ENCODE results near the gene INPP5F. TPM values are rescaled to one million over a fixed set of nuclear protein-coding genes. Genes with fewer than 3 reads are reported as not detected.
A peak's percentile ranks its signal among the peaks of the same experiment; 100 is the strongest.

The INPP5F gene
- total RNA-seq, 2 donors from 2014 or later, result 3.6 to 7.8 TPM

GRCh38 chr10:119724593-119725516 is 995 bp upstream of the INPP5F start:
- H3K9me3 ChIP-seq, result no peaks in the 10 kb centered on the region
- intact Hi-C loops (cut with DNase I), result no loop called here
- DNase-seq, result peak in 2 of 4 donors; percentile 26 to 33
- 29 to 32% methylated on average over 21 of the region's 21 CpGs for WGBS, 2 donors
- peak overlapping the region; percentile 89 to 97 (median 94) for H3K27ac ChIP-seq
- H3K36me3 ChIP-seq (replicated peaks in 1 of 2; ENCODE audit: insufficient read depth in 1 of 2, low read depth in 2 of 2), result no peaks in the 10 kb centered on the region
- TF ChIP-seq POLR2A (IDR thresholded peaks at IDR 0.05), result no peak
- TF ChIP-seq, protein P1, sequence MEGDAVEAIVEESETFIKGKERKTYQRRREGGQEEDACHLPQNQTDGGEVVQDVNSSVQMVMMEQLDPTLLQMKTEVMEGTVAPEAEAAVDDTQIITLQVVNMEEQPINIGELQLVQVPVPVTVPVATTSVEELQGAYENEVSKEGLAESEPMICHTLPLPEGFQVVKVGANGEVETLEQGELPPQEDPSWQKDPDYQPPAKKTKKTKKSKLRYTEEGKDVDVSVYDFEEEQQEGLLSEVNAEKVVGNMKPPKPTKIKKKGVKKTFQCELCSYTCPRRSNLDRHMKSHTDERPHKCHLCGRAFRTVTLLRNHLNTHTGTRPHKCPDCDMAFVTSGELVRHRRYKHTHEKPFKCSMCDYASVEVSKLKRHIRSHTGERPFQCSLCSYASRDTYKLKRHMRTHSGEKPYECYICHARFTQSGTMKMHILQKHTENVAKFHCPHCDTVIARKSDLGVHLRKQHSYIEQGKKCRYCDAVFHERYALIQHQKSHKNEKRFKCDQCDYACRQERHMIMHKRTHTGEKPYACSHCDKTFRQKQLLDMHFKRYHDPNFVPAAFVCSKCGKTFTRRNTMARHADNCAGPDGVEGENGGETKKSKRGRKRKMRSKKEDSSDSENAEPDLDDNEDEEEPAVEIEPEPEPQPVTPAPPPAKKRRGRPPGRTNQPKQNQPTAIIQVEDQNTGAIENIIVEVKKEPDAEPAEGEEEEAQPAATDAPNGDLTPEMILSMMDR (IDR thresholded peaks at IDR 0.05), result no peak
- ATAC-seq, result peak; percentile 12
- H3K4me1 ChIP-seq, result peaks cover 16% of the 10 kb centered on the region
- H3K27me3 ChIP-seq, result no peaks in the 10 kb centered on the region
- H3K4me3 ChIP-seq, result peak overlapping the region; percentile 36 to 56

DNA sequence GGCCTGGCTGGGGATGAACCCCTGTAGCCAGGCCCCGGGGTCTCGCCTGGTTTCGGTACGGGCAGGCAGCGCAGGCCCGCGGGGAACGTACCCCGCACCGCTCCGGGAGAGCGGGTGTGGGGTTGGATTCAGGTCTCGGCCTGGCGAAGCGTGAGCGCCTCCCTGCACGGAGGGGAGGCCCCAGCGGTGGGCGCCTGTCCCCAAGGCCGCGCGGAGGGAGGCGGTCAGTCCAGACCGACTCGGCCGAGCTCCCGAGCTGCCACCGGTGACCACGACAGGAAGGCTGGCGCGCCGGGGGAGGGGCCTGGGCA is 378 bp upstream of the INPP5F start:
- WGBS, 2 donors, result 0% methylated on average over 19 to 31 of the region's 32 CpGs

DNA sequence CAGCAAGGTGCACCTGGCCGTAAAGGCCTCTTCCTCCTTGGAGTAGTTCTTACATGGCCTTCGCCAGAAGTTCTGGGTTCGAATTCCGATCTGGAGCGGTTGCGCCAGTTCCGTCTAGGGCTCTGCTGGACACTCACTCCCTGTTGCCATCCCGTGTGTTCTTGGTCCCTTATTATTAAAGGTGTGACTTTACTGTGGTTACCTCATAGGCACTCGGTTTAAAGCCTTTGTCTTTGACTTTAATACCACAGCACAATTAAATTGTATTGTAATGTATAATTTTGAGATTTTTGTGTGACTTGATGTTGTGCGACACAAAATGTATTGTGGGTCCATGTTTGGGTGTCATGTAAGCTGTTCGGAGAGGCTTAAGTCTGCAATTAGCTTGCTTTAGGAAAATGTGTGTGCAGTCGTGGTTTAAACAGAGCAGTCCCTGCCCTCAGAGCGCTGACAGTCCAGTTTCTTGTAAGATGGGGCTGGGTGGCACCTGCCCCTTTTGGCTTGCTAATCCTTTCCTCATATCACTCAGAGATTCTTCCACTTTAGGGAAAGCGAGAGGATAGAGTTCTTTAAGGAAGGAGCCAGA is 919 bp downstream of the INPP5F start:
- ATAC-seq, result no peak
- Histone ChIP-seq H3K36me3 (replicated peaks in 1 of 2; ENCODE audit: insufficient read depth in 1 of 2, low read depth in 2 of 2) (no peaks in the 10 kb centered on the region), H3K4me3 (peak overlapping the region; percentile 67 to 85), H3K27me3 (no peaks in the 10 kb centered on the region), H3K4me1 (peaks cover 16% of the 10 kb centered on the region), H3K9me3 (no peaks in the 10 kb centered on the region), H3K27ac (peak overlapping the region; percentile 75 to 97 (median 94))
- 49 to 51% methylated on average over 13 to 14 of the region's 14 CpGs for WGBS, 2 donors
- DNase-seq, result peak in 2 of 4 donors; percentile 7 to 16
- intact Hi-C loops (cut with DNase I), result no loop called here
- TF ChIP-seq POLR2A (IDR thresholded peaks at IDR 0.05), result no peak
- TF ChIP-seq, protein P1 (IDR thresholded peaks at IDR 0.05), result no peak

More for the DNA sequence above, 378 bp upstream of the INPP5F start:
- DNase-seq (no peak), ATAC-seq (no peak)
- H3K27ac ChIP-seq, result peak overlapping the region; percentile 89 to 97 (median 94)
- peak overlapping the region; percentile 36 to 56 for H3K4me3 ChIP-seq
- no peaks in the 10 kb centered on the region for H3K27me3 ChIP-seq
- intact Hi-C loops (cut with DNase I), result no loop called here
- peaks cover 16% of the 10 kb centered on the region for H3K4me1 ChIP-seq
- H3K9me3 ChIP-seq, result no peaks in the 10 kb centered on the region
- TF ChIP-seq POLR2A (IDR thresholded peaks at IDR 0.05), result peak; percentile 75 to 93 (median 92)
- TF ChIP-seq, protein P1 (IDR thresholded peaks at IDR 0.05), result peak in 1 of 7 experiments; percentile 23
- no peaks in the 10 kb centered on the region for H3K36me3 ChIP-seq (replicated peaks in 1 of 2; ENCODE audit: insufficient read depth in 1 of 2, low read depth in 2 of 2)

GRCh38 chr10:119728172-119728800 is 2.4 kb downstream of the INPP5F start:
- Histone ChIP-seq H3K4me1 (peaks cover 16% of the 10 kb centered on the region), H3K27me3 (no peaks in the 10 kb centered on the region), H3K9me3 (no peaks in the 10 kb centered on the region), H3K36me3 (replicated peaks in 1 of 2; ENCODE audit: insufficient read depth in 1 of 2, low read depth in 2 of 2) (no peaks in the 10 kb centered on the region), H3K4me3 (no peak overlapping the region), H3K27ac (no peak overlapping the region)
- WGBS, 2 donors, result 59 to 85% methylated on average over 3 of the region's 3 CpGs
- ATAC-seq, result no peak
- no peak for TF ChIP-seq POLR2A (IDR thresholded peaks at IDR 0.05)
- TF ChIP-seq, protein P1 (IDR thresholded peaks at IDR 0.05), result no peak
- intact Hi-C loops (cut with DNase I), result no loop called here
- no peak for DNase-seq
